Measurements from ENCODE around the gene ENPP1.
"Not testable (repeated sequence)": the region's sequence is repeated elsewhere in the genome, so short reads cannot be mapped to it uniquely, and the experiment has no call there.

Gene ENPP1

GRCh38 chr6:131914967-131915751 lies 107.3 kb downstream of the ENPP1 start:
- no peak overlapping the region for H3K4me2 ChIP-seq (ENCODE audit: low read depth, low read length, poor library complexity, severe bottlenecking)
- no peaks in the 10 kb centered on the region for H3K9me2 ChIP-seq (replicated peaks; ENCODE audit: insufficient read depth, low read length)

GRCh38 chr6:131916091-131916796 lies 108.4 kb downstream of the ENPP1 start:
- not testable (repeated sequence) for H3F3A ChIP-seq (ENCODE audit: insufficient read depth); H3K9ac ChIP-seq (ENCODE audit: low read length); H3K9me2 ChIP-seq (replicated peaks; ENCODE audit: insufficient read depth, low read length); H3K27me3 ChIP-seq (ENCODE audit: low read length); H4K20me1 ChIP-seq (ENCODE audit: low read depth, low read length); H3K27ac ChIP-seq (ENCODE audit: low read depth, low read length); H3K4me2 ChIP-seq (ENCODE audit: low read depth, low read length, poor library complexity, severe bottlenecking); H3K79me2 ChIP-seq (ENCODE audit: insufficient read depth, low read length); H3K9me3 ChIP-seq (ENCODE audit: insufficient read depth, low read length); H3K36me3 ChIP-seq (ENCODE audit: low read length); H3K4me3 ChIP-seq (ENCODE audit: insufficient read depth, low read length, poor library complexity, severe bottlenecking); H2AFZ ChIP-seq (ENCODE audit: low read depth, low read length, severe bottlenecking)

More at GRCh38 chr6:131914967-131915751, 107.3 kb downstream of the ENPP1 start:
- Histone ChIP-seq H3K27me3 (ENCODE audit: low read length) (no peaks in the 10 kb centered on the region), H2AFZ (ENCODE audit: low read depth, low read length, severe bottlenecking) (no peak overlapping the region), H3K36me3 (ENCODE audit: low read length) (no peaks in the 10 kb centered on the region), H3F3A (ENCODE audit: insufficient read depth) (no peaks in the 10 kb centered on the region), H3K4me3 (ENCODE audit: insufficient read depth, low read length, poor library complexity, severe bottlenecking) (no peak overlapping the region), H3K27ac (ENCODE audit: low read depth, low read length) (no peak overlapping the region), H3K79me2 (ENCODE audit: insufficient read depth, low read length) (no peaks in the 10 kb centered on the region), H4K20me1 (ENCODE audit: low read depth, low read length) (no peaks in the 10 kb centered on the region), H3K9ac (ENCODE audit: low read length) (no peak overlapping the region), H3K9me3 (ENCODE audit: insufficient read depth, low read length) (no peaks in the 10 kb centered on the region)
- TF ChIP-seq EZH2phosphoT487 (conservative IDR thresholded peaks at IDR 0.05; ENCODE audit: low read length) (no peak), CTCF (IDR thresholded peaks at IDR 0.05; ENCODE audit: insufficient read depth, low read length, poor library complexity, severe bottlenecking) (peak; percentile 86)

- Histone ChIP-seq H2AFZ (ENCODE audit: low read depth, low read length, severe bottlenecking) (no peak overlapping the region), H4K20me1 (ENCODE audit: low read depth, low read length) (no peaks in the 10 kb centered on the region), H3K9me2 (replicated peaks; ENCODE audit: insufficient read depth, low read length) (no peaks in the 10 kb centered on the region), H3K36me3 (ENCODE audit: low read length) (no peaks in the 10 kb centered on the region), H3K27ac (ENCODE audit: low read depth, low read length) (no peak overlapping the region), H3F3A (ENCODE audit: insufficient read depth) (no peaks in the 10 kb centered on the region), H3K79me2 (ENCODE audit: insufficient read depth, low read length) (no peaks in the 10 kb centered on the region), H3K4me3 (ENCODE audit: insufficient read depth, low read length, poor library complexity, severe bottlenecking) (no peak overlapping the region), H3K9me3 (ENCODE audit: insufficient read depth, low read length) (no peaks in the 10 kb centered on the region), H3K4me2 (ENCODE audit: low read depth, low read length, poor library complexity, severe bottlenecking) (no peak overlapping the region), H3K9ac (ENCODE audit: low read length) (no peak overlapping the region), H3K27me3 (ENCODE audit: low read length) (no peaks in the 10 kb centered on the region)
- TF ChIP-seq EZH2phosphoT487 (conservative IDR thresholded peaks at IDR 0.05; ENCODE audit: low read length): no peak
- no peak for TF ChIP-seq CTCF (IDR thresholded peaks at IDR 0.05; ENCODE audit: insufficient read depth, low read length, poor library complexity, severe bottlenecking)
Observed at GRCh38 chr6:131916847-131917246, 109.0 kb downstream of the ENPP1 start.

GRCh38 chr6:131917318-131917717 lies 109.5 kb downstream of the ENPP1 start:
- TF ChIP-seq CTCF (IDR thresholded peaks at IDR 0.05; ENCODE audit: insufficient read depth, low read length, poor library complexity, severe bottlenecking) (no peak), EZH2phosphoT487 (conservative IDR thresholded peaks at IDR 0.05; ENCODE audit: low read length) (no peak)
- H3K27me3 ChIP-seq (ENCODE audit: low read length): no peaks in the 10 kb centered on the region
- H4K20me1 ChIP-seq (ENCODE audit: low read depth, low read length): no peaks in the 10 kb centered on the region
- H2AFZ ChIP-seq (ENCODE audit: low read depth, low read length, severe bottlenecking): no peak overlapping the region
- H3K79me2 ChIP-seq (ENCODE audit: insufficient read depth, low read length): no peaks in the 10 kb centered on the region
- H3K4me3 ChIP-seq (ENCODE audit: insufficient read depth, low read length, poor library complexity, severe bottlenecking): no peak overlapping the region
- no peak overlapping the region for H3K4me2 ChIP-seq (ENCODE audit: low read depth, low read length, poor library complexity, severe bottlenecking)
- no peaks in the 10 kb centered on the region for H3K9me2 ChIP-seq (replicated peaks; ENCODE audit: insufficient read depth, low read length)
- H3K36me3 ChIP-seq (ENCODE audit: low read length): no peaks in the 10 kb centered on the region
- no peaks in the 10 kb centered on the region for H3K9me3 ChIP-seq (ENCODE audit: insufficient read depth, low read length)
- H3K9ac ChIP-seq (ENCODE audit: low read length): no peak overlapping the region
- no peaks in the 10 kb centered on the region for H3F3A ChIP-seq (ENCODE audit: insufficient read depth)
- no peak overlapping the region for H3K27ac ChIP-seq (ENCODE audit: low read depth, low read length)
